Astrocyte (in vitro differentiated cells and primary cell): ENCODE results near the gene SYCE1L. TPM values are rescaled to one million over a fixed set of nuclear protein-coding genes. Genes with fewer than 3 reads are reported as not detected.
"Not testable (repeated sequence)": the region's sequence is repeated elsewhere in the genome, so short reads cannot be mapped to it uniquely, and the experiment has no call there.

Experiments
- DNase-seq: peaks from one replicate; pipeline ENCODE4 v3.0.0-alpha.2; 2010; ENCODE audit warnings: low read depth
- FAIRE-seq: peaks from 2 replicates; lab custom pipeline; 2011; peaks lifted over from hg19 to GRCh38; lab: Jason Lieb, UNC
- H2AFZ ChIP-seq: 2 replicates; pipeline ENCODE4 v1.6.0; 2012; ENCODE audit warnings: low read depth, low read length, inconsistent platforms
- H3K27ac ChIP-seq: 2 replicates; pipeline ENCODE4 v1.5.1; 2011; ENCODE audit warnings: low read depth, low read length, inconsistent platforms
- H3K27me3 ChIP-seq: 2 replicates; pipeline ENCODE4 v1.6.0; 2011; ENCODE audit warnings: low read length, inconsistent platforms; ENCODE audit not compliant: insufficient read depth
- H3K36me3 ChIP-seq: 2 replicates; pipeline ENCODE4 v1.5.1; 2011; ENCODE audit warnings: low read length, inconsistent platforms; ENCODE audit not compliant: insufficient read depth
- H3K4me1 ChIP-seq: 2 replicates; pipeline ENCODE4 v1.5.1; 2011; ENCODE audit warnings: low read length, inconsistent platforms; ENCODE audit not compliant: insufficient read depth
- H3K4me2 ChIP-seq: 2 replicates; pipeline ENCODE4 v1.6.0; 2012; ENCODE audit warnings: low read length, inconsistent platforms
- H3K4me3 ChIP-seq: 2 replicates; pipeline ENCODE4 v1.5.1; 2011; ENCODE audit warnings: low read depth, mild to moderate bottlenecking, low read length, inconsistent platforms; ENCODE audit not compliant: insufficient read depth
- H3K79me2 ChIP-seq: 2 replicates; pipeline ENCODE4 v1.6.0; 2012; ENCODE audit warnings: mild to moderate bottlenecking, low read length, inconsistent platforms; ENCODE audit not compliant: insufficient read depth
- H3K9ac ChIP-seq: 2 replicates; pipeline ENCODE4 v1.6.0; 2012; ENCODE audit warnings: mild to moderate bottlenecking, low read length, inconsistent platforms
- H3K9me3 ChIP-seq: 2 replicates; pipeline ENCODE4 v1.5.1; 2012; ENCODE audit warnings: low read depth, mild to moderate bottlenecking, low read length, inconsistent platforms; ENCODE audit not compliant: insufficient read depth
- H4K20me1 ChIP-seq: 2 replicates; pipeline ENCODE4 v1.6.0; 2012; ENCODE audit warnings: low read length, inconsistent platforms; ENCODE audit not compliant: insufficient read depth
- H3K27ac Mint-ChIP-seq: one replicate; pipeline ENCODE4 v1.8.0; 2021; ENCODE audit warnings: mild to moderate bottlenecking, mixed read lengths; ENCODE audit not compliant: unreplicated experiment
- H3K27me3 Mint-ChIP-seq: one replicate; pipeline ENCODE4 v1.8.0; 2021; ENCODE audit warnings: low read depth, mixed read lengths; ENCODE audit not compliant: unreplicated experiment
- H3K36me3 Mint-ChIP-seq: one replicate; pipeline ENCODE4 v1.8.0; 2021; ENCODE audit warnings: low read depth, mixed read lengths; ENCODE audit not compliant: unreplicated experiment
- H3K4me1 Mint-ChIP-seq: one replicate; pipeline ENCODE4 v1.8.0; 2021; ENCODE audit warnings: low read depth, mixed read lengths; ENCODE audit not compliant: unreplicated experiment
- H3K4me3 Mint-ChIP-seq: one replicate; pipeline ENCODE4 v1.8.0; 2021; ENCODE audit warnings: mild to moderate bottlenecking, moderate library complexity, mixed read lengths; ENCODE audit not compliant: unreplicated experiment
- H3K9me3 Mint-ChIP-seq: one replicate; pipeline ENCODE4 v1.8.0; 2021; ENCODE audit warnings: mild to moderate bottlenecking, mixed read lengths; ENCODE audit not compliant: unreplicated experiment
- EZH2 ChIP-seq: IDR thresholded peaks from 2 replicates; pipeline ENCODE4 v1.6.1; 2012; ENCODE audit warnings: mild to moderate bottlenecking, low read length, inconsistent platforms; ENCODE audit not compliant: insufficient read depth
- total RNA-seq: library from RNA; stranded (reverse); gene quantifications from 2 replicates; pipeline ENCODE4 v1.2.1, GENCODE V29; 2021
- TF ChIP-seq, protein P1 (sequence below): IDR thresholded peaks from 2 replicates; pipeline ENCODE4 v1.5.1; 2011; ENCODE audit warnings: low read depth, mild to moderate bottlenecking, inconsistent platforms, low read length, moderate library complexity; ENCODE audit not compliant: insufficient read depth

Gene SYCE1L
- total RNA-seq, 1 donor from 2014 or later: 5.2 TPM

DNA sequence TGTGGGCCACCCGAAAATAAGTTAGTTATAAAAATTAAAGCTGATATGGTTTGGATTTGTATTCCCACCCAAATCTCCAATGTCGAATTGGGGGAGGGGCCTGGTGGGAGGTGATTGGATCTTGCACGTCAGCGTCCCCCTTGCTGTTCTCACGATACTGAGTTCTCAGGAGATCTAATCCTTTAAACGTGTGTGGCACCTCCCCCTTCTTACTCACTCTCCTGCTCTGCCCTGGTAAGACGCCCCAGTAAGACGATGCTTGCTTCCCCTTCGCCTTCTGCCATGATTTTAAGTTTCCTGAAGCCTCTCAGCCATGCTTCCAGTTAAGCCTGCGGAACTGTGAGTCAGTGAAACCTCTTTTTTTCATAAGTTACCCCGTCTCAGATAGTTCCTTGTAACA is 35.4 kb downstream of the SYCE1L start:
- Histone ChIP-seq H3K9ac (no peak overlapping the region), H3K79me2 (no peaks in the 10 kb centered on the region), H2AFZ (no peak overlapping the region), H3K4me3 (no peak overlapping the region), H4K20me1 (no peaks in the 10 kb centered on the region), H3K9me3 (no peaks in the 10 kb centered on the region), H3K4me1 (no peaks in the 10 kb centered on the region), H3K4me2 (no peak overlapping the region), H3K27ac (no peak overlapping the region), H3K27me3 (no peaks in the 10 kb centered on the region), H3K36me3 (no peaks in the 10 kb centered on the region)
- no peak for TF ChIP-seq EZH2
- TF ChIP-seq, protein P1, sequence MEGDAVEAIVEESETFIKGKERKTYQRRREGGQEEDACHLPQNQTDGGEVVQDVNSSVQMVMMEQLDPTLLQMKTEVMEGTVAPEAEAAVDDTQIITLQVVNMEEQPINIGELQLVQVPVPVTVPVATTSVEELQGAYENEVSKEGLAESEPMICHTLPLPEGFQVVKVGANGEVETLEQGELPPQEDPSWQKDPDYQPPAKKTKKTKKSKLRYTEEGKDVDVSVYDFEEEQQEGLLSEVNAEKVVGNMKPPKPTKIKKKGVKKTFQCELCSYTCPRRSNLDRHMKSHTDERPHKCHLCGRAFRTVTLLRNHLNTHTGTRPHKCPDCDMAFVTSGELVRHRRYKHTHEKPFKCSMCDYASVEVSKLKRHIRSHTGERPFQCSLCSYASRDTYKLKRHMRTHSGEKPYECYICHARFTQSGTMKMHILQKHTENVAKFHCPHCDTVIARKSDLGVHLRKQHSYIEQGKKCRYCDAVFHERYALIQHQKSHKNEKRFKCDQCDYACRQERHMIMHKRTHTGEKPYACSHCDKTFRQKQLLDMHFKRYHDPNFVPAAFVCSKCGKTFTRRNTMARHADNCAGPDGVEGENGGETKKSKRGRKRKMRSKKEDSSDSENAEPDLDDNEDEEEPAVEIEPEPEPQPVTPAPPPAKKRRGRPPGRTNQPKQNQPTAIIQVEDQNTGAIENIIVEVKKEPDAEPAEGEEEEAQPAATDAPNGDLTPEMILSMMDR: no peak
- DNase-seq (no peak), FAIRE-seq (no peak)
- H3K4me3 Mint-ChIP-seq: no peak overlapping the region
- no peak overlapping the region for H3K27ac Mint-ChIP-seq
- no peaks in the 10 kb centered on the region for H3K27me3 Mint-ChIP-seq
- no peaks in the 10 kb centered on the region for H3K36me3 Mint-ChIP-seq
- no peaks in the 10 kb centered on the region for H3K9me3 Mint-ChIP-seq
- no peaks in the 10 kb centered on the region for H3K4me1 Mint-ChIP-seq

- Histone ChIP-seq H3K4me2 (peak overlapping the region; percentile 82), H3K9me3 (no peaks in the 10 kb centered on the region), H3K4me1 (no peaks in the 10 kb centered on the region), H3K27me3 (no peaks in the 10 kb centered on the region), H3K79me2 (no peaks in the 10 kb centered on the region), H3K9ac (peak overlapping the region; percentile 19), H3K4me3 (no peak overlapping the region), H2AFZ (peak overlapping the region; percentile 81), H3K36me3 (no peaks in the 10 kb centered on the region), H3K27ac (no peak overlapping the region), H4K20me1 (no peaks in the 10 kb centered on the region)
- Mint-ChIP-seq H3K9me3 (no peaks in the 10 kb centered on the region), H3K27ac (no peak overlapping the region), H3K36me3 (no peaks in the 10 kb centered on the region), H3K4me1 (no peaks in the 10 kb centered on the region), H3K4me3 (no peak overlapping the region), H3K27me3 (no peaks in the 10 kb centered on the region)
- DNase-seq (peak; percentile 39), FAIRE-seq (peak; percentile 79)
- TF ChIP-seq, protein P1: peak; percentile 100
- TF ChIP-seq EZH2: no peak
Observed at GRCh38 chr16:77236063-77236511, 36.9 kb downstream of the SYCE1L start.

DNA sequence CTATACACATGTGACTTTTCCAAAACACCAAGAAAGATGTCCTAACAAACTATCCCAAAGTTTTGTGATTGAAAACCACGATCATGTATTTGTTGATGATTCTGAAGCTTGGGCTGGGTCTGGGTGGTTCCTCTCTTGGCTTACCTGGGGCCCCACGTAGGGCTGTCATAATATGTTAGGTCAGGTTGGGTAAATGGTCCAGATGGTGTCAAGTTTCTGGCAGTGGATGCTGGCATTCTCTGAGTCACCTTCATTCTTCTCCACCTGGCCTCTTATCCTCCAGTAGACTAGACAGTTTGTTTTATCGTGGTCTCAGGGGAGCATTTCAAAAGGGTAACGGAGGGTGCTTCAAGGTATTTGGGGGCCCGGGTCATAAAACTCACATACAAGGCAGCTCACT is 39.4 kb downstream of the SYCE1L start:
- no peaks in the 10 kb centered on the region for H3K4me1 Mint-ChIP-seq

DNA sequence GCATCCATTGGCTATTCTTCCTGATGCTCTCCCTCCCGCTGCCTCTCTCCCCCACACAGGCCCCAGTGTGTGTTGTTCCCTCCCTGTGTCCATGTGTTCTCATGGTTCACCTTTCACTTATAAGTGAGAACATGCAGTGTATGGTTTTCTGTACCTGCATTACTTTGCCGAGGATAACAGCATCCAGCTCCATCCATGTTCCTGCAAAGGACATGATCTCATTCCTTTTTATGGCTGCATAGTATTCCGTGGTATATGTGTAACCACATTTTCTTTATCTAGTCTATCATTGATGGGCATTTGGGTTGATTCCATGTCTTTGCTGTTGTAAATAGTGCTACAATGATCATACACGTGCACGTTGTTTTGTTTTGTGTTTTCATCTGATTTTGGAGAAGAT is 43.3 kb downstream of the SYCE1L start:
- not testable (repeated sequence) for H3K36me3 Mint-ChIP-seq, H4K20me1 ChIP-seq, H3K9me3 Mint-ChIP-seq, H3K27me3 Mint-ChIP-seq, H3K4me3 ChIP-seq, H3K36me3 ChIP-seq, H2AFZ ChIP-seq, H3K27ac ChIP-seq, FAIRE-seq, H3K4me3 Mint-ChIP-seq, H3K79me2 ChIP-seq, H3K9ac ChIP-seq, H3K4me2 ChIP-seq, H3K9me3 ChIP-seq, H3K27ac Mint-ChIP-seq, H3K27me3 ChIP-seq, H3K4me1 Mint-ChIP-seq, H3K4me1 ChIP-seq, DNase-seq

More for the DNA sequence above, 39.4 kb downstream of the SYCE1L start:
- Histone ChIP-seq H3K27me3 (no peaks in the 10 kb centered on the region), H3K4me1 (no peaks in the 10 kb centered on the region), H3K4me3 (no peak overlapping the region), H2AFZ (no peak overlapping the region), H3K27ac (no peak overlapping the region), H3K36me3 (no peaks in the 10 kb centered on the region), H3K9ac (no peak overlapping the region), H3K79me2 (no peaks in the 10 kb centered on the region), H3K9me3 (no peaks in the 10 kb centered on the region), H4K20me1 (no peaks in the 10 kb centered on the region), H3K4me2 (no peak overlapping the region)
- Mint-ChIP-seq H3K36me3 (no peaks in the 10 kb centered on the region), H3K9me3 (peaks cover 2% of the 10 kb centered on the region), H3K27me3 (no peaks in the 10 kb centered on the region), H3K4me3 (no peak overlapping the region), H3K27ac (no peak overlapping the region)
- TF ChIP-seq, protein P1: no peak
- TF ChIP-seq EZH2: no peak
- DNase-seq: no peak
- no peak for FAIRE-seq
